ENCODE data around the gene SRGAP1.

Gene SRGAP1

DNA sequence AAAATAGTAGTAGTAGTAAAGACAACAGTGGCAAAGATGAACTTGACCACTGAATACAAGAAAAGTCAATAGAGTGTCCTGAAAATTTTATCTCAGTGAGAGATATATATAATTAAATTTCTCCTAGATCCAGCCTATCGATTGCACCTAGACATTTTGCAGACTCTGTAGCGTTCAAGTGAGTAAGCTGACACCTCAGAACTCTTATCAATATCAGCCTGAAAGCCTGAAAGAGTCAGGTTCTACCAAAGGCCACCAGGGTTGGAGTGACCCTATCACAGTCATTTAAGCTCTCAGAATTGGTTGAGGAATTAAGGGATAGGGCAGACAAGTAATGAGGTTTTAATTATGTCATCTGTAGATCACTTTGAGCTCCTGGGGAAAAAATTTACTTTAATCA, 174.6 kb downstream of the SRGAP1 start:
- DNase-seq (ENCODE audit: low read depth in 1 of 2, low spot score in 1 of 2): no peak
- Histone ChIP-seq H3K27ac (replicated peaks) (no peak overlapping the region), H3K4me3 (replicated peaks; ENCODE audit: insufficient read depth, low read length) (no peak overlapping the region), H3K27me3 (ENCODE audit: insufficient read depth, poor library complexity, severe bottlenecking) (no peaks in the 10 kb centered on the region)
- TF ChIP-seq SPI1 (IDR thresholded peaks at IDR 0.05; ENCODE audit: borderline replicate concordance, low read depth) (no peak), POLR2AphosphoS5 (IDR thresholded peaks at IDR 0.05; ENCODE audit: low read depth) (no peak), GABPA (IDR thresholded peaks at IDR 0.05; ENCODE audit: low read depth) (no peak), CTCF (IDR thresholded peaks at IDR 0.05; ENCODE audit: insufficient read depth, low read length) (no peak)
- TF ChIP-seq, protein P1, sequence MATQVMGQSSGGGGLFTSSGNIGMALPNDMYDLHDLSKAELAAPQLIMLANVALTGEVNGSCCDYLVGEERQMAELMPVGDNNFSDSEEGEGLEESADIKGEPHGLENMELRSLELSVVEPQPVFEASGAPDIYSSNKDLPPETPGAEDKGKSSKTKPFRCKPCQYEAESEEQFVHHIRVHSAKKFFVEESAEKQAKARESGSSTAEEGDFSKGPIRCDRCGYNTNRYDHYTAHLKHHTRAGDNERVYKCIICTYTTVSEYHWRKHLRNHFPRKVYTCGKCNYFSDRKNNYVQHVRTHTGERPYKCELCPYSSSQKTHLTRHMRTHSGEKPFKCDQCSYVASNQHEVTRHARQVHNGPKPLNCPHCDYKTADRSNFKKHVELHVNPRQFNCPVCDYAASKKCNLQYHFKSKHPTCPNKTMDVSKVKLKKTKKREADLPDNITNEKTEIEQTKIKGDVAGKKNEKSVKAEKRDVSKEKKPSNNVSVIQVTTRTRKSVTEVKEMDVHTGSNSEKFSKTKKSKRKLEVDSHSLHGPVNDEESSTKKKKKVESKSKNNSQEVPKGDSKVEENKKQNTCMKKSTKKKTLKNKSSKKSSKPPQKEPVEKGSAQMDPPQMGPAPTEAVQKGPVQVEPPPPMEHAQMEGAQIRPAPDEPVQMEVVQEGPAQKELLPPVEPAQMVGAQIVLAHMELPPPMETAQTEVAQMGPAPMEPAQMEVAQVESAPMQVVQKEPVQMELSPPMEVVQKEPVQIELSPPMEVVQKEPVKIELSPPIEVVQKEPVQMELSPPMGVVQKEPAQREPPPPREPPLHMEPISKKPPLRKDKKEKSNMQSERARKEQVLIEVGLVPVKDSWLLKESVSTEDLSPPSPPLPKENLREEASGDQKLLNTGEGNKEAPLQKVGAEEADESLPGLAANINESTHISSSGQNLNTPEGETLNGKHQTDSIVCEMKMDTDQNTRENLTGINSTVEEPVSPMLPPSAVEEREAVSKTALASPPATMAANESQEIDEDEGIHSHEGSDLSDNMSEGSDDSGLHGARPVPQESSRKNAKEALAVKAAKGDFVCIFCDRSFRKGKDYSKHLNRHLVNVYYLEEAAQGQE (IDR thresholded peaks at IDR 0.05; ENCODE audit: insufficient replicate concordance, low read depth): no peak

DNA sequence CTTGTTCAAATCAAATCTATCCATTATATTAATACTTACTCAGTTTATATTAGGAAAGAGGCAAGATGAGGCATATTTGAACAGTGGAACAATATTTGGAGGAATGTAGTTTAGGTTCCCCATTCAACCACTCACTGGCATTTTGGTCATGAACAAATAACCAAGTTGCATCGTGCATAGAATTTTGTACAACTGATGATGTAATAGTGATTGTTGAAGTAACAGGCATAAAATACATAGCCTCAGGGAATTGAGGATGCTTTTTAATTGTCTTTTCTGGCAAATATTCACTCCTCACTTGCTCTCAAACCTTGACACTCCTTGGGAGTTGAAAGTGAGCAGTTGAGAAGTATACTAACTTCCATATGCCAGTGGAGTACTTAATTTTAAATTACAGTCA, 175.2 kb downstream of the SRGAP1 start:
- TF ChIP-seq SPI1 (IDR thresholded peaks at IDR 0.05; ENCODE audit: borderline replicate concordance, low read depth) (no peak), POLR2AphosphoS5 (IDR thresholded peaks at IDR 0.05; ENCODE audit: low read depth) (no peak), GABPA (IDR thresholded peaks at IDR 0.05; ENCODE audit: low read depth) (no peak)
- TF ChIP-seq, protein P1 (IDR thresholded peaks at IDR 0.05; ENCODE audit: insufficient replicate concordance, low read depth): no peak

GRCh38 chr12:64025174-64025958, 180.9 kb downstream of the SRGAP1 start:
- no peak for TF ChIP-seq POLR2AphosphoS5 (IDR thresholded peaks at IDR 0.05; ENCODE audit: low read depth)
- TF ChIP-seq, protein P1 (IDR thresholded peaks at IDR 0.05; ENCODE audit: insufficient replicate concordance, low read depth): no peak
- no peak for TF ChIP-seq SPI1 (IDR thresholded peaks at IDR 0.05; ENCODE audit: borderline replicate concordance, low read depth)
- no peak for TF ChIP-seq GABPA (IDR thresholded peaks at IDR 0.05; ENCODE audit: low read depth)
- no peak for TF ChIP-seq CTCF (IDR thresholded peaks at IDR 0.05; ENCODE audit: insufficient read depth, low read length)
- no peaks in the 10 kb centered on the region for H3K27me3 ChIP-seq (ENCODE audit: insufficient read depth, poor library complexity, severe bottlenecking)
- no peak overlapping the region for H3K27ac ChIP-seq (replicated peaks)
- no peak overlapping the region for H3K4me3 ChIP-seq (replicated peaks; ENCODE audit: insufficient read depth, low read length)
- DNase-seq (ENCODE audit: low read depth in 1 of 2, low spot score in 1 of 2): no peak

More for the DNA sequence above, 175.2 kb downstream of the SRGAP1 start:
- Histone ChIP-seq H3K4me3 (replicated peaks; ENCODE audit: insufficient read depth, low read length) (no peak overlapping the region), H3K27me3 (ENCODE audit: insufficient read depth, poor library complexity, severe bottlenecking) (no peaks in the 10 kb centered on the region), H3K27ac (replicated peaks) (no peak overlapping the region)
- DNase-seq (ENCODE audit: low read depth in 1 of 2, low spot score in 1 of 2): no peak

All from HL-60 (cell line).